Fibroblast of mammary gland (primary cell): Measurements from ENCODE around the gene PIM3.
A peak's percentile ranks its signal among the peaks of the same experiment; 100 is the strongest.

ENCODE experiments used
- DNase-seq: peaks from one replicate; pipeline ENCODE4 v3.0.0-alpha.2; 2010; ENCODE audit warnings: low read depth
- H3K4me3 ChIP-seq: 2 replicates; pipeline ENCODE4 v1.5.1; 2011; ENCODE audit warnings: low read depth, mild to moderate bottlenecking, low read length, moderate library complexity; ENCODE audit not compliant: control insufficient read depth
- TF ChIP-seq, protein P1 (sequence below): conservative IDR thresholded peaks from 2 replicates; pipeline ENCODE4 v1.5.1; 2011; ENCODE audit warnings: low read depth, low read length, inconsistent platforms; ENCODE audit not compliant: control insufficient read depth, insufficient read depth

Gene PIM3

DNA sequence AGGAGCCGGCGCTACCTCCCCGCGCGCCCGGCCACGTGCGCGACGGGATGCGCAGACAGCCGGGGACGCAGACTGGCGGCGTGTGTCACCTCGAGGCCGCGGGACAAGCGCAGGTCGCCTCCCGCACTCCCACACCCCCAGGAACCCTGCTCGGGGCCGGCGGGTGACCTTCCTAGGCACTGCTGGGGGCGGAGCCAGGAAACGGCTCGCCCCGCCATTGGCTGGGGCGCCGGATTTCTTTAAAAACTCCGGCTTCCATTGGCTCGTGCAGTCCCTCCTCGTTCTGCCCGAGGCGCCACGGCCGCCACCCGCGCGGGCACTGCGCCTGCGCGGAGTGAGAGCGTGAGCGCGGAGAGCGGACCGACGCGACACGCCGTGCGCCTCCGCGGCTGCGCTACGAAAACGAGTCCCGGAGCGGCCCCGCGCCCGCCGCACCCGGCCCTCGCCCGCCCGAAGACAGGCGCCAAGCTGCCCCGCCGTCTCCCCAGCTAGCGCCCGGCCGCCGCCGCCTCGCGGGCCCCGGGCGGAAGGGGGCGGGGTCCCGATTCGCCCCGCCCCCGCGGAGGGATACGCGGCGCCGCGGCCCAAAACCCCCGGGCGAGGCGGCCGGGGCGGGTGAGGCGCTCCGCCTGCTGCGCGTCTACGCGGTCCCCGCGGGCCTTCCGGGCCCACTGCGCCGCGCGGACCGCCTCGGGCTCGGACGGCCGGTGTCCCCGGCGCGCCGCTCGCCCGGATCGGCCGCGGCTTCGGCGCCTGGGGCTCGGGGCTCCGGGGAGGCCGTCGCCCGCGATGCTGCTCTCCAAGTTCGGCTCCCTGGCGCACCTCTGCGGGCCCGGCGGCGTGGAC, at the start of gene PIM3:
TSS of gene PIM3 (plus strand) at position 614 of the 846 bp plus-strand sequence. CDS start at position 790, 176 bp downstream.
- TF ChIP-seq, protein P1, sequence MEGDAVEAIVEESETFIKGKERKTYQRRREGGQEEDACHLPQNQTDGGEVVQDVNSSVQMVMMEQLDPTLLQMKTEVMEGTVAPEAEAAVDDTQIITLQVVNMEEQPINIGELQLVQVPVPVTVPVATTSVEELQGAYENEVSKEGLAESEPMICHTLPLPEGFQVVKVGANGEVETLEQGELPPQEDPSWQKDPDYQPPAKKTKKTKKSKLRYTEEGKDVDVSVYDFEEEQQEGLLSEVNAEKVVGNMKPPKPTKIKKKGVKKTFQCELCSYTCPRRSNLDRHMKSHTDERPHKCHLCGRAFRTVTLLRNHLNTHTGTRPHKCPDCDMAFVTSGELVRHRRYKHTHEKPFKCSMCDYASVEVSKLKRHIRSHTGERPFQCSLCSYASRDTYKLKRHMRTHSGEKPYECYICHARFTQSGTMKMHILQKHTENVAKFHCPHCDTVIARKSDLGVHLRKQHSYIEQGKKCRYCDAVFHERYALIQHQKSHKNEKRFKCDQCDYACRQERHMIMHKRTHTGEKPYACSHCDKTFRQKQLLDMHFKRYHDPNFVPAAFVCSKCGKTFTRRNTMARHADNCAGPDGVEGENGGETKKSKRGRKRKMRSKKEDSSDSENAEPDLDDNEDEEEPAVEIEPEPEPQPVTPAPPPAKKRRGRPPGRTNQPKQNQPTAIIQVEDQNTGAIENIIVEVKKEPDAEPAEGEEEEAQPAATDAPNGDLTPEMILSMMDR, result no peak
- peak within 1 kb of the TSS; percentile 69 for H3K4me3 ChIP-seq
- DNase-seq, result peak; percentile 93

DNA sequence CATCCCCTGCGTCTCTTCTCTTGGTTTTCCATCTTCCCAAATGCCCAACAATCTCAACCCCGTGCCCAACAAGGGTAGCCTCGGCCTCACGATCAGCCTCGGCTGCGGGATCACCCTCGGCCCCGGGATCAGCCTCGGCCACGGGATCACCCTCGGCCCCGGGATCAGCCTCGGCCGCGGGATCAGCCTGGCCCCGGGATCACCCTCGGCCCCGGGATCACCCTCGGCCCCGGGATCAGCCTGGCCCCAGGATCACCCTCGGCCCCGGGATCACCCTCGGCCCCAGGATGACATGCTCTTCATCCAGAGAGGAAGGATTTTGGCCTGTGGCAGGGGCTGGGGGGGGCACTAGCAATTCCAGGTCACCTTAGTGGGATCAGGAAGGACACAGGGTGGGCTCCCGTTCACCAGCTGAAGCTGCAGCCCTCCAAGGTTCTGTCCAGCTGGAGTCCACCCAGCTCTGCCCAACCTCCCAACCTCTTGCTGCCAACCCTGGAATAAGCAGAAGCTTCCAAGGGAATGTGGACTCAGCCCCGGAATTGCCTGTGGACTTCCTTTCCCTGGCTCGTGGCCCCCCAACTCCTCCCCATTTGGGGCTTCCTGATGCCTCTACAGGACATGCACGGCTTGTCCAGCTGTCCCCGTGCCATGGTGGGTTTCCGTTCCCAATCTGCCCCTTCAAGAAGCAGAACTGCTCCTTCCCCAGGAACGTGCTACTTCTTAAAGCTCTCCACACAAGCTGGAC, 48.5 kb upstream of the PIM3 start:
- no peak for DNase-seq
- H3K4me3 ChIP-seq, result no peak overlapping the region
- TF ChIP-seq, protein P1, result no peak

DNA sequence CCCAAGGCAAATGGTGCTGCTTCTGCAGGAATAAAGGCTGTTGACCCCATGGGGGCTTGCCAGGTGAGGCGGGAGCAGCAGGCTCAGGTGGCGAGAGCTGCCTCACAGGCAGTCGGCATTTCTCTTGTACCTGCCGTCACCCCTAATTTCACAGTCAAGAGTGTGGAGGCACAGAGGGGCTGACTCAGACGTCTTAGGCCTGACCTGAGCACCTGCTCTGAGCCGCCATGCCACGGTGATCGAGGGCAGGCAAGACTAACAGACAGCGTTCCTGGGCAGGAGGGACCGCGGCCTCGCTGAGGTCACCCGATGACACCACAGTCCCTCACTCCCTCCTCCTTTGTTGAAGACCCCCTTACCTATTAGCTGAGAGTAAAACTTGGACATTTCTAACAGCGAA, 47.5 kb upstream of the PIM3 start:
- DNase-seq, result no peak
- TF ChIP-seq, protein P1, result no peak
- no peak overlapping the region for H3K4me3 ChIP-seq

DNA sequence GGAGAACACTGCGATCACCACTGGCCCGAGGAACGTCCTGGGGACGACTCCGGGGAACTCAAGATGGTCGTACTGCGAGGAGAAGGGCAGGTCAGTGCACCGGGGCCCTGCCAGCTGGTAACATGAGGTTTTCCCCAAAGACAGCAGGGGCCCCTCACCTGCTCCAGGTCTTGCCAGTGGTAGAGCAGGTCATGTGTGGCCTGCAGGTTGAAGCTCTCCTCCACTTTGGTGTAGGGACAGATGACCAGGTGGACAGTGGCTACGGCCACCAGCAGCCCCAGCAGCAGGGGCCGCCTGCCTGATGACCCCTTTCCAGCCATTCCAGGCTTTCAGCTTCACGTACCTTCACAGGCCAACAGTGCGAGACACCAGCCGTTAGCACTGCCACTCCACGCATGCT, 47.1 kb upstream of the PIM3 start:
- TF ChIP-seq, protein P1, result no peak
- DNase-seq, result no peak
- no peak overlapping the region for H3K4me3 ChIP-seq

DNA sequence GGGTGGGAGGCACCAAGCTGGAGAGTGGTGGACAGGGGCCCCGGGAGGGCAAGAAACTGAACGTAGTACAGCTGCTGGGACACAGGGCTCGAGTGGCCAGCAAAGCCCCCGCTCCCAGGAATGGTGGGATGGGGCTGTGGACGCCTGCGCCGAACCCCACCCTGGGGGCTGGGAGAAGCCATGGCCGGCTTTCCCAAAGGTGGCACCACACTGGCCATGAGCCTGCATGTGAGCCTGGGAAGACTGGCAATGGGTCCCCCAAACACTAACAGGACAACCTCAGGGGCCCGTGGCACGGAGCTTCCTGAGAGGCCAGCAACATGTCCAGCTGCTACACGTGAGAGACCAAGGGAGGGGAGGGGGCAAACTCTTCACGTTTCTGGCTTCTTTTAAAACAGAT, 46.3 kb upstream of the PIM3 start:
- no peak for DNase-seq
- TF ChIP-seq, protein P1, result no peak
- H3K4me3 ChIP-seq, result no peak overlapping the region

DNA sequence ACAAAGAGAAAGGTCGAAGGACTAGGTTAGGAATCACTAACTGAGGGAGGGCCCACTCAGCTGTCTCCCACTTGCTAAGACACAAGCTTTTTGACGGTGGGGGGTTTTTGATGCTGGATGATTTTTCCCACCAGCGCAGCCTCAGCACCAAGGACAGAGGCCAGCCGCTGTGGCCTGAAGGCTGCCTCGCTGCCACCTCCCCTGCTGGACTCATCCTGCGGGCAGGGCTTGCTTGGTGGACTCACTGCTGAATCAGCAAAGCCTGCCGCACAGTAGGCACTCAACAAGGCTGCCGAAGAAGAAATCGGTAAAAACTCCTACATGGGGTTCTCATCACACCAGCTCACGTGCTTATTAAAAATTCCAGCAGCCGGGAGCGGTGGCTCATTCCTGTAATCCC, 45.0 kb upstream of the PIM3 start:
- DNase-seq, result no peak
- TF ChIP-seq, protein P1, result no peak
- no peak overlapping the region for H3K4me3 ChIP-seq
